Natural killer cell treated with Interleukin-12 subunit alpha and Interleukin-12 subunit beta and Interleukin-15 and Interleukin-18, amount 100 ng/mL, for 72 hours (primary cell): ENCODE results near the gene SCAF8. TPM values are rescaled to one million over a fixed set of nuclear protein-coding genes. Genes with fewer than 3 reads are reported as not detected.
"Not testable (repeated sequence)": the region's sequence is repeated elsewhere in the genome, so short reads cannot be mapped to it uniquely, and the experiment has no call there.

ENCODE experiments used
- ATAC-seq, 2 donors: fragments of 150-1000 bp; cut with Tn5 transposase in 1 of 2; sonication (Bioruptor Pico), chemical (Tn5 transposase) in 1 of 2; 2 replicates each; pipeline ENCODE4 v1.10.0; 2021
- DNase-seq: peaks from one replicate; pipeline ENCODE4 v3.0.0; 2022; ENCODE audit warnings: low spot score
- H3K27ac Mint-ChIP-seq, 2 donors: 1 replicate in 1 of 2; 2 replicates in 1 of 2; pipeline ENCODE4 v1.8.0; 2022; ENCODE audit warnings: mixed read lengths in 2 of 2, mild to moderate bottlenecking in 1 of 2, moderate library complexity in 1 of 2
- H3K27me3 Mint-ChIP-seq, 2 donors: 1 replicate in 1 of 2; 2 replicates in 1 of 2; pipeline ENCODE4 v1.8.0; 2022; ENCODE audit warnings: mixed read lengths in 2 of 2
- H3K36me3 Mint-ChIP-seq: one replicate; pipeline ENCODE4 v1.8.0; 2022; ENCODE audit warnings: mixed read lengths
- H3K4me1 Mint-ChIP-seq, 2 donors: 1 replicate in 1 of 2; 2 replicates in 1 of 2; pipeline ENCODE4 v1.8.0; 2022; ENCODE audit warnings: low read depth in 2 of 2, mixed read lengths in 2 of 2, mild to moderate bottlenecking in 1 of 2
- H3K4me3 Mint-ChIP-seq: one replicate; pipeline ENCODE4 v1.8.0; 2022; ENCODE audit warnings: mixed read lengths
- H3K9me3 Mint-ChIP-seq: 2 replicates; pipeline ENCODE4 v1.8.0; 2022; ENCODE audit warnings: mixed read lengths
- total RNA-seq, 2 donors: library from RNA; stranded (reverse); gene quantifications; one replicate each; pipeline ENCODE4 v1.2.3, GENCODE V29; 2022

SCAF8 gene
- total RNA-seq, 2 donors from 2014 or later, result 39.3 to 43.4 TPM

DNA sequence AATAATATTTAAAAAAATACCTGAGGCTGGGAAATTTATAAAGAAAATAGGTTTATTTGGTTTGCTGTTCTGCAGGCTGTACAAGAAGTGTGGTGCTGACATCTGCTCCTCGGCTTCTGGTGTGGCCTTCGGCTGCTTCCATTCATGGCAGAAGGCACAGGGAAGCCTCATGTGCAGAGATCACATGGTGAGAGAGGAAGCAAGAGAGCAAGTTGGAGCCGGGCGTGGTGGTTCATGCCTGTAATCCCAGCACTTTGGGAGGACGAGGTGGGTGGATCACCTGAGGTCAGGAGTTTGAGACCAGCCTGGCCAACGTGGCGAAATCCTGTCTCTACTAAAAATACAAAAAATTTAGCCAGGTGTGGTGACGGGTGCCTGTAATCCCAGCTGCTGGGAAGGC, 16.9 kb upstream of the SCAF8 start:
- H3K27ac Mint-ChIP-seq, ATAC-seq, H3K4me3 Mint-ChIP-seq, H3K4me1 Mint-ChIP-seq, H3K9me3 Mint-ChIP-seq, H3K36me3 Mint-ChIP-seq, DNase-seq: not testable (repeated sequence)
- H3K27me3 Mint-ChIP-seq, result peaks cover 10 to 11% of the 10 kb centered on the region in 2 donors

DNA sequence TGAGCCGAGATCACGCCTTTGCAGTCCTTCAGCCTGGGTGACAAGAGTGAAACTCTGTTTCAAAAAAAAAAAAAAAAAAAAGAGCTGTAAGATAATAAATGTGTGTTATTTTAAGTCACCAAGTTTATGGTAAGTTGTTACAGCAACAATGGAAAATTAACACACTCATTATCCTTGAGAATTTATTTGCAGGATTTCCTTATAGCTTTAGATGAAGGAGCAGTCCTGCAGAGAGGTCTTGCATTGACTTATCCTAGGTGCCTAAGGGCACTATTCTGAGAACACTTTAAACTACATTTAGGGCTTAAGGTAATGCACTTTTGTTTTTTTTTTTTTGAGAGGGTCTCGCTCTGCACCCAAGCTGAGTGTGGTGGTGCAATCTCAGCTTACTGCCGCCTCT, 13.8 kb upstream of the SCAF8 start:
- no peaks in the 10 kb centered on the region for H3K4me1 Mint-ChIP-seq
- no peak for ATAC-seq
- peaks cover 9% of the 10 kb centered on the region for H3K36me3 Mint-ChIP-seq
- H3K4me3 Mint-ChIP-seq, result no peak overlapping the region
- H3K27ac Mint-ChIP-seq, result no peak overlapping the region
- peaks cover 6 to 9% of the 10 kb centered on the region in 2 donors for H3K27me3 Mint-ChIP-seq
- no peak for DNase-seq
- peaks cover 4% of the 10 kb centered on the region for H3K9me3 Mint-ChIP-seq

DNA sequence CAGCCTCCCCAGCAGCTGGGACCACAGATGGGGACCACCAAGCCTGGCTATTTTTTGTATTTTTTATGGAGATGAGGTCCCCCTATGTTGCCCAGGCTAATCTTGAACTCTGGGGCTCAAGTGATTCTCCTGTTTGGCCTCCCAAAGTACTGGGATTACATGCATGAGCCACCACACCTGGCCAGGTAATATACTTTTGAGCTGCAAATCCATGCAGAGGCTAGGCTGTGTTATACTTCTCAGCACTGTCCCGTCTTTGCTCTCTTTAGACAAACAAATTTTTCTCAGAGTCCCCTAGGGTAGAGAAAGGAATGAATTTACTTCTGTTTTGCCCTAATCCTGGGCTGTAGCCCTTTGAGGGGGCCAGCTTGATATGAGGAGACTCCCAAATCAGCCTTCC, 13.4 kb upstream of the SCAF8 start:
- ATAC-seq, result no peak
- no peak overlapping the region for H3K27ac Mint-ChIP-seq

DNA sequence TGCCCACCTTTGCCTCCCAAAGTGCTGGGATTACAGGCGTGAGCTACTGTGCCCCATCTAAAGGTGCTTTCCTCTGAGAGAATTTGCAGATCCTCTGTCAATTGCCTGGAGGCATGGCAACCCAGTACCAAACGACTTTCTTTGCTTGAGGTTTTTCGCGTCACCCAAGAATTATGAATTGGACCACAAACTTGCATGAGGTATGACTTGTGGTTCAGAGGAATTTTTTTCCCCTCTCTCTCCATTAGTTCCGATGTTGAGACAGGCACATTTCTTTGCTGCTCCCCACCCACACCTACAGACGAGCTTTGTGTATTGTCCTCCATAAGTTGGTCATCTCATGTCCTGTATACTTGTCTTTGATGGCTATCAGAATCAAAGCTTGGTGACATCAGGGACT, 11.8 kb upstream of the SCAF8 start:
- Mint-ChIP-seq H3K27ac (no peak overlapping the region), H3K9me3 (peaks cover 4% of the 10 kb centered on the region), H3K4me1 (no peaks in the 10 kb centered on the region), H3K27me3 (peaks cover 6 to 9% of the 10 kb centered on the region in 2 donors), H3K4me3 (no peak overlapping the region), H3K36me3 (peaks cover 9% of the 10 kb centered on the region)
- no peak for DNase-seq
- ATAC-seq, result no peak

More for the DNA sequence above, 13.4 kb upstream of the SCAF8 start:
- H3K27me3 Mint-ChIP-seq, result peaks cover 6 to 9% of the 10 kb centered on the region in 2 donors
- peaks cover 4% of the 10 kb centered on the region for H3K9me3 Mint-ChIP-seq
- no peaks in the 10 kb centered on the region for H3K4me1 Mint-ChIP-seq
- no peak for DNase-seq
- H3K4me3 Mint-ChIP-seq, result no peak overlapping the region
- H3K36me3 Mint-ChIP-seq, result peaks cover 9% of the 10 kb centered on the region

DNA sequence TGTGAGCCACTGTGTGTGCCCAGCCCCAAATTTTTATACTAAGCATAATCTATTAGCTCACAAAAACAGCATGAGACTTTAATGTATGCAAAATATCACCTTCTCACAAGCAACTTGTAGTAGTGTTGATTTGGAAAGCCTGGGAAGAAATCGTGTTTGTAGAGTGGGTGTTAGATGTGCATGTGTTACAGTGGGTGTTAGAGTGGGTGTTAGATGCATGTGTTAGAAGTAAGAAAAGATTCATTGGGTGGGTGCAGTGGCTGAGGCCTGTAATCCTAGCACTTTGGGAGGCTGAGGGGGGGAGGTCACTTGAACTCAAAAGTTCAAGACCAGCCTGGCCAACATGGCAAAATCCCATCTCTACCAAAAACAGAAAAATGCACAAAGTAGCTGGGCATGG, 6.3 kb upstream of the SCAF8 start:
- Mint-ChIP-seq H3K4me3 (no peak overlapping the region), H3K4me1 (peaks cover 3 to 4% of the 10 kb centered on the region in 2 donors), H3K36me3 (no peaks in the 10 kb centered on the region), H3K9me3 (no peaks in the 10 kb centered on the region), H3K27me3 (peaks cover 0 to 3% of the 10 kb centered on the region in 2 donors), H3K27ac (no peak overlapping the region)
- no peak for DNase-seq
- no peak for ATAC-seq

DNA sequence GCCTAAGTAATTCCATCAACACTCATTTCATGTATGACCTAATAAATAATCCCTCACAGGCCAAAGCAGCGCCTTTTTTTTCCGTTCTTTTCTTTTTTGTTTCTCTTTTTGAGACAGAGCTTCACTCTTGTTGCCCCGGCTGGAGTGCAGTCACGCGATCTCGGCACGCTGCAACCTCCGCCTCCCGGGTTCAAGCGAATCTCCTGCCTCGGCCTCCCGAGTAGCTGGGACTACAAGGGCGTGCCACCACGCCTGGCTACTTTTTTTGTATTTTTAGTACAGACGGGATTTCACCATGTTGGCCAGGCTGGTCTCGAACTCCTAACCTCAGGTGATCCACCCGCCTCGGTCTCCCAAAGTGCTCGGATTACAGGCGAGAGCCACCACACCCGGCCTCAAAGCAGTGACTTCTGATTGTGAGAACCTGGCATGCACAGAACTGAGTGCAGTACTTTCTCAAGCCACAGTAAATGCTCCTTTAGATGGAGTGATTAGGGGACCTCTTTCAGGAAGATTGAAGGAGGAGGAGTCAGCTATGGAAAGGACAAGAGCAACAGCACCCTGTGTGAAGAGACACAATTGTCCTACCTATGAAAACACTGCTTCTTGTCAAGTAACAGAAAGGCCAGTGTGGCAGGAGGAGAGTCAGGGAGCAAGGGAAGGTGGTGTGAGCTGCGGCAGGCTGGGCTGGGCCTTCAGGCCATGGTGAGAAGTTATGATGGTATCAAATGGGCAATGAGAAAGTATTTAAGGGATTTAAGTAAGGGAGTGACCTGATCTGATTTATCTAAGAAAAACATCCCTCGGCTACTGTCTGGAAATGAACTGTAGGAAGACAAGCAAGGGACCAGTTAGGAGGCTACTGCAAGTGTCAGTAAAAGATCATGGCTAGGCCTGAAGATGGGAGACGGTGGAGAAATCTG, 1.7 kb upstream of the SCAF8 start:
- Mint-ChIP-seq H3K4me1 (peaks cover 18 to 22% of the 10 kb centered on the region in 2 donors), H3K4me3 (peak overlapping the region; percentile 87), H3K27me3 (no peaks in the 10 kb centered on the region), H3K9me3 (no peaks in the 10 kb centered on the region), H3K36me3 (no peaks in the 10 kb centered on the region), H3K27ac (peak overlapping the region; percentile 78 to 93)
- ATAC-seq, result no peak
- no peak for DNase-seq

DNA sequence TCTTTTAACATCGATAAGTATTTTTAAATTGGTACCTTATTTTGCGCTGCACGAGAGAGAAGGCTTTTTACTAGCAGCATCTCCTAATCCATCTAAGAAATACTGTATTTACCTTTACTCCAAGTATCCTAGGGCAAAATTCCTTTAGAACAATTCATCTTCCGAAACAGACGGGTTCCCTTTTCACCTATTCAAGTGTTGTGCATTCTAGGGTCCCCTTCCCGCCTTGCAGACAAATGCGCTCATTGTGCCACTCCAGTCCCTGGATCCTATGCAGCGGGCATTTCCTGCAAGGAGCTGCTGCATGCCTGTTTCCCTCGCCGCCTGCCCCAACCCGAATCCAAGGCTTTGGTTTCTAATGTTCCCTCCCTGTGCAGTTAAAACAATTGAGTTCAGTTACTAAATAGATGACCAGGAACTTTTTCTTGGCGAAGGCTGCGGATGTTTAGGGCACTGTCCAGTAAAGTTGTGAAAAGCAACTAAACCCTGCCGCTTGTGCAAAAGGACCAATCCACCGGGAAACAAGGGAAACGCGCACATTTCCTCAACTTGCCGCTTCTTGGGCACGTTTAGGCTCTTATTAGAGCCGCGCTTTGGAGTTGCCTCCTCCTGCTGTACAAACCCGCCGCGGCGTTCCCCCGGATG, 556 bp upstream of the SCAF8 start:
- H3K27ac Mint-ChIP-seq, result peak overlapping the region; percentile 78 to 93
- no peaks in the 10 kb centered on the region for H3K9me3 Mint-ChIP-seq
- peak overlapping the region; percentile 87 for H3K4me3 Mint-ChIP-seq
- ATAC-seq, result no peak
- no peak for DNase-seq
- H3K36me3 Mint-ChIP-seq, result no peaks in the 10 kb centered on the region
- no peaks in the 10 kb centered on the region for H3K27me3 Mint-ChIP-seq
- H3K4me1 Mint-ChIP-seq, result peaks cover 25 to 29% of the 10 kb centered on the region in 2 donors

DNA sequence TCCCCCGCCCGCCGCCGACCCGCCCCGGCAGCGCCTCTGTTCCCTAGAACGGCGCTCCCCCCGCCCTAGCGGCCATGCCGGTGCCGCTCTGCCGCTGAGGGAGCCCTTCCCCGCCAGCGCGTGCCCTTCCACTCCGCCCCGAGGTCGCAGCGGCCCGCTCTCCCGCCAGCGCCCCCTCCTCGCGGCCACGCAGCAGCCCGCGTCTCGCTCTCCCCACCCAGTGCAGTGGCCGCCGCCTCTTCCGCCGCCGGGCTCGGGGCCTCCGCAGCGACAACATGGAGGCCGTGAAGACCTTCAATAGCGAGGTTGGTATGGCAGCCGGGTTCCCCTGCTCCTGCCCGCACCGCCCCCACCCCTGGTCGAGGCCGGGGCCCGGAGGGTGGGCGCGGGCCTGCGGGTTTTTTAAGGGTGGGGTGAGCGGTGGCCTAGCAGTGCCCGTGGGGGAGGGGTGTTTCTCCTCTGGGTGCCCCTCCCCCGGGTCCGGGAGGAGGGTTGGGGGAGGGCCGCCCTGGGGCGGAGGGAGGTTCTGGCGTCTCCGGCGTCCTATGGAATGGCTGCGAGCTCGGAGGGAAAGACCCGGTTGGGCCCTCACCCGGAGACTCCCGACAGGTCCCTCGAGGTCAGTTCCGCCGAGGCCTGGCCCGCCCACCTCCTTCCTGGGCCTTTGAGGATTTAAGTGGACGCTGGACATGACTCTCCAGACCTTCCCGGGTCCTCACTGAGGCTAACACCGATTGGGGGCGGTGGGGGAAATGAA, 588 bp downstream of the SCAF8 start:
- Mint-ChIP-seq H3K27ac (peak overlapping the region; percentile 78 to 93), H3K27me3 (no peaks in the 10 kb centered on the region), H3K4me1 (peaks cover 32 to 40% of the 10 kb centered on the region in 2 donors), H3K9me3 (no peaks in the 10 kb centered on the region), H3K36me3 (no peaks in the 10 kb centered on the region), H3K4me3 (peak overlapping the region; percentile 87)
- ATAC-seq (peak; percentile 91 to 92), DNase-seq (peak; percentile 96)

DNA sequence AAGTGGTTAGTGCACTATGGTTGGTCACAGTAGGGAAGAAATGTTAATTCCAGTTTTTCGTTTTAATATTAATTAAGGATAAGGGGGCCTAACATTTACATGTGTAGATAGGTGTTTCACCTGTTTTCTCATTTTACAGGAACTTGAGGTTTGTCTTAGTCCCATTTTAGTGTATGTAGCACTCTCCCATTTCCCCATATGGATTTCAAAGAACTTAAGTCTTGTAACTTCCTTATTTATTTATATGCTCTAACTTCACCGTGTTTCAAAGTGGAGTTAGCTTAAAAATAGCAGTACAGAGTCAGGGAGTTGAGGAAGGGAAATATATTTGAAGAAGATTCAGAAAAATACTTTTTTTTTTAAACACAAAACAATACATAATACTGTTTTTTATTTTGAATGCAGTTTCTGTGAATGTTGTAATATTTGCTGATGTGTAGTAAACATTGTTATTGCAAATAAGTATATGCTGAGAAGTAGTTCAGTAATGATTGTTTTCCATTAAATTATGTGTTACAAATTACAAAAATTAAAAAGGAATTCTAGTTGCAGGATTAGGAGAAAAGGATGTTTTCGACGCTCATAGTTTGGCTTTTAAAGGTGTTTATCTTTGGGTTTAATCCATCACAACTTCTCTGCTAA, 3.5 kb downstream of the SCAF8 start:
- H3K4me3 Mint-ChIP-seq, result no peak overlapping the region
- H3K27me3 Mint-ChIP-seq, result no peaks in the 10 kb centered on the region
- ATAC-seq (no peak), DNase-seq (no peak)
- no peaks in the 10 kb centered on the region for H3K9me3 Mint-ChIP-seq
- H3K4me1 Mint-ChIP-seq, result peaks cover 40 to 48% of the 10 kb centered on the region in 2 donors
- H3K27ac Mint-ChIP-seq, result peak overlapping the region in 1 of 2 donors; percentile 69
- H3K36me3 Mint-ChIP-seq, result no peaks in the 10 kb centered on the region

DNA sequence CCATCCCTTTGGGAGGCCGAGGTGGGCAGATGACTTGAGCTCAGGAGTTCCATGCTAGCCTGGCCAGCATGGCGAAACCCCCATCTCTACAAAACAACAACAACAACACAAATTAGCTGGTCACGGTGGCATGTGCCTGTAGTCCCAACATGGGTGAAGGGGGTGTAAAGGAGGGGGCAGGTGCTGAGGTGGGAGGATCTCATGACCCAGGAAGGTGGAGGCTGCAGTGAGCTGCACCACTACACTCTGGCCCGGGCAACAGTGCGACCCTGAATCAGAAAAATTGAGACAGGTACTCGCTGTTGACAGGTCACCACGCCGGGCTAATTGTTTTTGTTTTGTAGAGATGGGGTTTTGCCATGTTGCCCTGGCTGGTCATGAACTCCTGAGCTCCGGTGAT, 4.2 kb downstream of the SCAF8 start:
- Mint-ChIP-seq H3K9me3 (no peaks in the 10 kb centered on the region), H3K4me1 (peaks cover 37 to 46% of the 10 kb centered on the region in 2 donors), H3K36me3 (no peaks in the 10 kb centered on the region), H3K27ac (peak overlapping the region in 1 of 2 donors; percentile 69), H3K4me3 (no peak overlapping the region), H3K27me3 (no peaks in the 10 kb centered on the region)
- DNase-seq (no peak), ATAC-seq (no peak)

DNA sequence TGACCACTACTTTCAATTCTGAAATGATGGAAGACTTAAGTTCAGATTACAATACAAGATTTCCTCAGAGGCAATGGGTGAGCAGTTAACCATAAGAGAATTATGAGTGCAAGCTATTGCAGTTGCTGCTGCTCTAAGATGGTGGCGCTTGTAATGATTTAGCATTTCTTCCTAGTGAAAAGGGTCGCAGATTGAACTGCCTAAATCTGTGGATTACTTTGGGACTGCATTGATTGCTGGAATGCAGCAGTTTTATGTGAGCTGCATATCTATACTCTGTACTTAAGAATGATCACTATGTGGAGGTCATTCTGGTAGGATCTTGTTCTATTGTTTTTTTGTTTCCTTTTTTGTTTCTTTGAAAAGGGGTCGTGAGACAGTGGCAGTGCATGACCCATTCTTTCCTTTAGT, 5.3 kb downstream of the SCAF8 start:
- DNase-seq (no peak), ATAC-seq (no peak)
- H3K27ac Mint-ChIP-seq, result no peak overlapping the region
- no peaks in the 10 kb centered on the region for H3K36me3 Mint-ChIP-seq
- H3K9me3 Mint-ChIP-seq, result no peaks in the 10 kb centered on the region
- no peak overlapping the region for H3K4me3 Mint-ChIP-seq
- no peaks in the 10 kb centered on the region for H3K27me3 Mint-ChIP-seq
- peaks cover 35 to 46% of the 10 kb centered on the region in 2 donors for H3K4me1 Mint-ChIP-seq

DNA sequence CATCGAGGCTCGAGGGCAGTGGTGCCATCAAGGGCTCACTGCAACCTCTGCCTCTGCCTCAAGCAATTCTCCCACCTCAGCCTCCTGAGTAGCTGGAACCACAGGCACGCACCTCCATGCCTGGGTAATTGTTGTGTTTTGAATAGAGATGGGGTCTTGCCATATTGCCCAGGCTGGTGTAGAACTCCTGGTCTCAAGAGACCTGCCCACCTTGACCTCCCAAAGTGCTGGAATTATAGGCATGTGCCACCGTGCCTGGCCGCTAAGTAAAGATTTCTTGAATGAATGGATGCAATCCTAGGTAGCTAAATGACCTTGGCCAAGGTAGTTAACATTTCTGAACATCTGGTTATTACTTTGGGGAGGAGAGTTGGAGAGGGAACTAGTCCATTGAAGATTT, 7.4 kb downstream of the SCAF8 start:
- DNase-seq (no peak), ATAC-seq (no peak)
- peaks cover 38 to 54% of the 10 kb centered on the region in 2 donors for H3K4me1 Mint-ChIP-seq
- no peaks in the 10 kb centered on the region for H3K27me3 Mint-ChIP-seq
- H3K4me3 Mint-ChIP-seq, result no peak overlapping the region
- no peaks in the 10 kb centered on the region for H3K9me3 Mint-ChIP-seq
- no peaks in the 10 kb centered on the region for H3K36me3 Mint-ChIP-seq
- no peak overlapping the region for H3K27ac Mint-ChIP-seq

DNA sequence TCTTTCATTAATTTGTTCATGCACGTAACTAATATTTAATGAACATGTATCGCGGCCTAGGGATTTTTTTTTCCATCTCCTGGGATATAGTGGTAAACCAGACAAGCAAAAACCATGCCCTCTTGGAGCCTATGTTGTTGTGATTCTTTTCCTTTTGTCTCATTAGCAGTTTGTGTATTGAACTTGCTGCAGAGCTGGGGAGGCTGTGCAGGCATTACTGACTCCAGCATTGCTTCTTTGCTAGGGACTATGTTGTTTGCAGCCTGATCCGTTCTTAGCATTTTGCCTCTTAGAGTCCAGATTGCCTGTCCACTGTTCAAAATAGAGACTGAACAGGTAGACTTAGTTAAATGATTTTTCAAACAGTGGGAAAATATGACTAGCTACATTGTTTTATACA, 9.7 kb downstream of the SCAF8 start:
- DNase-seq, result no peak
- no peak overlapping the region for H3K4me3 Mint-ChIP-seq
- ATAC-seq, result no peak
- H3K9me3 Mint-ChIP-seq, result no peaks in the 10 kb centered on the region
- H3K27me3 Mint-ChIP-seq, result no peaks in the 10 kb centered on the region
- no peak overlapping the region for H3K27ac Mint-ChIP-seq
- H3K36me3 Mint-ChIP-seq, result no peaks in the 10 kb centered on the region
- H3K4me1 Mint-ChIP-seq, result peaks cover 41 to 53% of the 10 kb centered on the region in 2 donors
